ENCODE data around the gene AIM2.

- no peak for TF ChIP-seq CTCF (IDR thresholded peaks at IDR 0.05)
- TF ChIP-seq SIN3A (IDR thresholded peaks at IDR 0.05; ENCODE audit: borderline replicate concordance, insufficient read depth, low read depth, low read length): no peak
- no peak for TF ChIP-seq REST (IDR thresholded peaks at IDR 0.05; ENCODE audit: insufficient read depth in 1 of 2, low read depth in 2 of 2, low read length in 1 of 2)
Measured at GRCh38 chr1:159121526-159121925, 45.0 kb upstream of the AIM2 start.
